DND-41 (cell line): Measurements from ENCODE around the gene BICRAL.

Source experiments
- CTCF ChIP-seq: IDR thresholded peaks from 2 replicates; pipeline ENCODE4 v1.5.1; 2012; ENCODE audit warnings: borderline replicate concordance, low read length, moderate library complexity, mild to moderate bottlenecking; ENCODE audit not compliant: poor library complexity, severe bottlenecking; ENCODE audit errors: extremely low read depth
- EZH2 ChIP-seq: IDR thresholded peaks from 3 replicates; pipeline ENCODE4 v1.6.1; 2012; ENCODE audit warnings: borderline replicate concordance, low read depth, mild to moderate bottlenecking, moderate library complexity, low read length, inconsistent platforms; ENCODE audit not compliant: severe bottlenecking

DNA sequence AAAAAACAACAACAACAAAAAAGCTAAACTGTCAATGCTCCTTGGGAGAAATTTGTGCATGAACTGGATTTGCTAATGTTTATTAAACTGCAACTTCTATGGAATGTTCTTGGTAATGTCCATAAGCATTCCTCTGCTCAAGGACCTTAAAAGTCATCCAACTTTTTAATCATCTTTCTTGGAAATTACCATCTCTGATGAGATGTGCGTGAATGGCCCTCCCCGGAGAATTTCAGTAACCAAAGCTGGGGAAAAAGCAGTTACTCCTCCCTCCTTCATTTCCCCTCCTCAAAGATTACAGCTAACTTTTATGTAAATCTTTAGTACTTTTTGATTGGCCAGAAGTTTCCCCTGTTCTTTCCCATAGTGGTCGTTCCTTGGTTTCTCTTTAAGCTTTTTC, 41.1 kb upstream of the BICRAL start:
- TF ChIP-seq CTCF, result no peak
- no peak for TF ChIP-seq EZH2
